Progenitor cell of endocrine pancreas (in vitro differentiated cells): Measurements from ENCODE around the gene ASTN1. TPM values are rescaled to one million over a fixed set of nuclear protein-coding genes. Genes with fewer than 3 reads are reported as not detected.

Experiments used
- DNase-seq: peaks from one replicate; pipeline ENCODE4 v3.0.0; 2021; ENCODE audit warnings: low spot score; ENCODE audit not compliant: unreplicated experiment
- H3K27ac Mint-ChIP-seq: 2 replicates; pipeline ENCODE4 v1.8.0; 2021; ENCODE audit warnings: mild to moderate bottlenecking, moderate library complexity, mixed read lengths
- H3K27me3 Mint-ChIP-seq: 2 replicates; pipeline ENCODE4 v1.8.0; 2021; ENCODE audit warnings: mixed read lengths
- H3K36me3 Mint-ChIP-seq: 2 replicates; pipeline ENCODE4 v1.8.0; 2022; ENCODE audit warnings: mixed read lengths; ENCODE audit not compliant: insufficient read depth
- H3K4me1 Mint-ChIP-seq: 2 replicates; pipeline ENCODE4 v1.8.0; 2021; ENCODE audit warnings: low read depth, mixed read lengths
- H3K4me3 Mint-ChIP-seq: 2 replicates; pipeline ENCODE4 v1.8.0; 2021; ENCODE audit warnings: low read depth, mild to moderate bottlenecking, moderate library complexity, mixed read lengths
- H3K9me3 Mint-ChIP-seq: 2 replicates; pipeline ENCODE4 v1.8.0; 2021; ENCODE audit warnings: low read depth, mixed read lengths
- total RNA-seq: library from RNA; stranded (reverse); gene quantifications from 2 replicates; pipeline ENCODE4 v1.2.1, GENCODE V29; 2021
- TF ChIP-seq, protein P1 (sequence below): fragments of 200-600 bp; sonication (generic); IDR thresholded peaks from one replicate; pipeline ENCODE4 v1.5.0; 2021; ENCODE audit warnings: antibody characterized with exemption, mild to moderate bottlenecking; ENCODE audit not compliant: unreplicated experiment

The ASTN1 gene
- total RNA-seq, 1 donor from 2014 or later: 0.72 TPM

DNA sequence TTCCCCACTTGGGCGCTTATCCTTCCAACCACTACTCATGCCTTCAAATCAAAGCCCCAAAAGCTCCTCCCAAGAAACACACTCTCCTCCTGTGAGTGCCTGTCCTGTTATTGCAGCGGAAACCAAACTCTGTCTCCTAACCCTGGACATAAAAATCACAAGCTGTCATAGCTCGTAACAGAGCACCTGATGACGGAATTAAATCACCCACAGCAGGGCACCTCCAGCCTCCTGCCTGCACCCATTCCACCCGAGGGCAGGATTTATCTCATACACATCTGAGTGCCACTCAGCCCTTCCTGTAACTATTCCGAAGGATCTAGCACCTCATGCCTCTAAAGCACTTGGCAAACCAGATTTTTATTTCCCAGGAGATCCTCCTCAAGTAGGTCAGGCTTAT lies 100.9 kb downstream of the ASTN1 start:
- peaks cover 24% of the 10 kb centered on the region for H3K27me3 Mint-ChIP-seq

DNA sequence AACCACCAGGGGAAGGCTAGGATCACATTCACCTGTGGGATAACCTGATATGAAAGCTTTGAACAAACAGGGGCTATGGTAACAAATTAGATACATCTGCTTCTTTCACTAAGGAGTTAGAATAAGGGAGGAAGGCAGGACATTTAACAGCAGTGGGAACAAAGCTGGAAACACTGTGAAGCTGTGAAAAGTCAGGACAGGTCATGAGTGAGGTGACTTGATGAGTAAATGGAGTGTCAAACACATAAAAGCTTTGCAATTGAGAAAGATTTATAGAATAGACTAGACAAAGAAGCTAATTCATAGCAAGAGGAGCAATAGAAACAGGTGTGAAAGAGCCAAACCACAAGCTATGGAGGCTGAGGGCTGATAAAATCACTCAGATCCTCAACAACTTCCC lies 110.0 kb downstream of the ASTN1 start:
- DNase-seq: no peak
- Mint-ChIP-seq H3K27ac (peak overlapping the region; percentile 30), H3K4me3 (no peak overlapping the region), H3K9me3 (no peaks in the 10 kb centered on the region), H3K4me1 (peaks cover 13% of the 10 kb centered on the region), H3K27me3 (no peaks in the 10 kb centered on the region), H3K36me3 (no peaks in the 10 kb centered on the region)
- TF ChIP-seq, protein P1, sequence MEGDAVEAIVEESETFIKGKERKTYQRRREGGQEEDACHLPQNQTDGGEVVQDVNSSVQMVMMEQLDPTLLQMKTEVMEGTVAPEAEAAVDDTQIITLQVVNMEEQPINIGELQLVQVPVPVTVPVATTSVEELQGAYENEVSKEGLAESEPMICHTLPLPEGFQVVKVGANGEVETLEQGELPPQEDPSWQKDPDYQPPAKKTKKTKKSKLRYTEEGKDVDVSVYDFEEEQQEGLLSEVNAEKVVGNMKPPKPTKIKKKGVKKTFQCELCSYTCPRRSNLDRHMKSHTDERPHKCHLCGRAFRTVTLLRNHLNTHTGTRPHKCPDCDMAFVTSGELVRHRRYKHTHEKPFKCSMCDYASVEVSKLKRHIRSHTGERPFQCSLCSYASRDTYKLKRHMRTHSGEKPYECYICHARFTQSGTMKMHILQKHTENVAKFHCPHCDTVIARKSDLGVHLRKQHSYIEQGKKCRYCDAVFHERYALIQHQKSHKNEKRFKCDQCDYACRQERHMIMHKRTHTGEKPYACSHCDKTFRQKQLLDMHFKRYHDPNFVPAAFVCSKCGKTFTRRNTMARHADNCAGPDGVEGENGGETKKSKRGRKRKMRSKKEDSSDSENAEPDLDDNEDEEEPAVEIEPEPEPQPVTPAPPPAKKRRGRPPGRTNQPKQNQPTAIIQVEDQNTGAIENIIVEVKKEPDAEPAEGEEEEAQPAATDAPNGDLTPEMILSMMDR: no peak

More for the DNA sequence above, 100.9 kb downstream of the ASTN1 start:
- Mint-ChIP-seq H3K9me3 (no peaks in the 10 kb centered on the region), H3K27ac (no peak overlapping the region), H3K4me1 (no peaks in the 10 kb centered on the region), H3K4me3 (no peak overlapping the region), H3K36me3 (no peaks in the 10 kb centered on the region)
- TF ChIP-seq, protein P1: no peak
- no peak for DNase-seq

DNA sequence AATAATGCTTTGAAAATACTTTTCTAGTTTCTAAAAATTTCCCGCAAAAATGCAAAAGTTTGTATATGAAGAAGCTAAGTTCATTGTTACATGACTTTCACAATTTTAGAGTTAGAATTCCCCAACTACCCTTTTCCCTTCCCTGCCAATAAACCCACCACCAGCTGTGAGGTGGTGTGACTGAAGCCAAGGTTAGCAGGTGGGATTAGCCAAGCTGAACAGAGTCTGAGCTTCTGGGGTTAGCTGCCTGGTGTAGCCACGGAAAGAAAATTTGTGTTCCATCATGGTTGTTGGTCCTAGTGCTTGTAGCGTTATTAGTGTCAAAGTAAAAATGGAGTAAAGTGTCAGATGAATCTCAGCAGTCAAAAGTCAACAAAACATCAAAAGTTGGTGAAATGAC lies 110.9 kb downstream of the ASTN1 start:
- H3K4me1 Mint-ChIP-seq: peaks cover 13% of the 10 kb centered on the region
- no peaks in the 10 kb centered on the region for H3K27me3 Mint-ChIP-seq
- TF ChIP-seq, protein P1: no peak
- no peak overlapping the region for H3K27ac Mint-ChIP-seq
- H3K4me3 Mint-ChIP-seq: no peak overlapping the region
- no peaks in the 10 kb centered on the region for H3K9me3 Mint-ChIP-seq
- H3K36me3 Mint-ChIP-seq: no peaks in the 10 kb centered on the region
- no peak for DNase-seq

DNA sequence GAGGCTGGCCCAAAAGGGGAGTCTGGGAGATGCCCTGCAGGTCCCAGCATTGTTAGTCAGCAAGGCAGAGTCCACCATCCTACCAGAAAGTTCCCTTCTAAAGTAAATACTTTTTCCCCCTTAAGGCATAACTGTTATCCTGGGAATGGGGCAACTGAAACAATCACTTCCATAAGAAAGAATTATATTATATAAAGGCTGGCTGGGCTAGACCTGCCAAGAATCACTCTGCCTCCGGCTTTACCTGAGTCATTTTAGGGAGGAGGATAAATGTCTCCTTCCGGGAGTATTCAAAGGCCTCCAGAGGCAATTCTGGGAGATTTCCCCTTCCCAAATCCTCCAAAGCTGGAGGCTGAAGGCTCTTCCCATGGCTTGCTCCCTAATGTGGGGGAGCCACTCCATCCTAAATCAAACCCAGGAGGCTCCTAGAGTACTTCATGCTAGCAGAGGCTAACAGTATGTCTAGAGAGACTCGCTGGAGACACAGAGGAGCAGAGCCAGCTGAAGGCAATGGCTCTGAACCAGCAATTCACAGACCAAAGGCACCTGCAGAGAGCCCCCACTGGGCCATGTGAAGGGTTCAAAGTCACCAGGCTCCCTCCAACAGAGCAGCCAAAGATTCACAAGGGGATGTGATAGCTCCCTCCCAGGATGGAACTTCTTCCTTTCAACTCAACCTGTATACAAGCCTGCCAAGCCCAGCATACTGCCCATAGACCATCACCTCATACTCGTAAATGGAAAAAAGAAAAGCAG lies 116.0 kb downstream of the ASTN1 start:
- no peak overlapping the region for H3K4me3 Mint-ChIP-seq
- H3K27ac Mint-ChIP-seq: no peak overlapping the region
- H3K9me3 Mint-ChIP-seq: no peaks in the 10 kb centered on the region
- peaks cover 27% of the 10 kb centered on the region for H3K27me3 Mint-ChIP-seq
- H3K36me3 Mint-ChIP-seq: no peaks in the 10 kb centered on the region
- peaks cover 3% of the 10 kb centered on the region for H3K4me1 Mint-ChIP-seq
- TF ChIP-seq, protein P1: no peak
- no peak for DNase-seq

DNA sequence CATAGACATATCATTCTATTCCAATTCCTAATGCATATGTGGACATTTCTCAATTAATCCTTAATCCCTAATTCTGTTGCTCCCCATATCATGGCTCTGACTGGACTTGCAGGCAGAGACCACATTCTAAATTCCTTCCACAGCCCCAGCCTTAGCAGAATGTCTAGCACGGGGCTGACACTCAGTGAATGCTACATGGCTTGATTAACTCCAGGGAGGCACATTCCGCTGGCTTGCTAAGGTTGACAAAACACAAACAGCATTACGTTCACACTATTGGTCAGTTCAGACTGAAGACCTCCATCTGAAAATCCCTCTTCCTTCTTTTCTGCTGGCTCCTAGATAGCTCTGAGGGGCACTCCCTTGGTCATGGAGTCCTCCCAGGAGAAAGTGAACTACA lies 119.4 kb downstream of the ASTN1 start:
- Mint-ChIP-seq H3K27ac (no peak overlapping the region), H3K4me3 (no peak overlapping the region), H3K9me3 (no peaks in the 10 kb centered on the region), H3K36me3 (no peaks in the 10 kb centered on the region), H3K27me3 (peaks cover 35% of the 10 kb centered on the region), H3K4me1 (no peaks in the 10 kb centered on the region)
- TF ChIP-seq, protein P1: no peak
- no peak for DNase-seq
